Caco-2 (cell line): ENCODE results near the gene ELAVL3. TPM values are rescaled to one million over a fixed set of nuclear protein-coding genes. Genes with fewer than 3 reads are reported as not detected.

Experiments used
- BruUV-seq: library from RNA; stranded (reverse); fragments of 400-500 nt; replicated peaks from 2 replicates; lab custom pipeline; 2021; lab: Mats Ljungman, UMichigan
- CTCF ChIA-PET: fragments of 300-600 bp; sonication (Branson Sonifier 250); formaldehyde crosslinking; loops from one replicate; lab custom pipeline; 2022; ENCODE audit warnings: antibody characterized with exemption; lab: Charles Lee
- POLR2A ChIA-PET: fragments of 300-600 bp; sonication (Branson Sonifier 250); formaldehyde crosslinking; loops from one replicate; lab custom pipeline; 2022; ENCODE audit warnings: antibody characterized with exemption; lab: Charles Lee
- DNase-seq, 2 experiments: peaks; one replicate each; pipeline versions ENCODE4 v3.0.0 to v3.0.0-alpha.2; 2020 to 2022
- H3K27me3 ChIP-seq: replicated peaks from 2 replicates; pipeline ENCODE4 v1.6.0; 2011; ENCODE audit warnings: low read length; ENCODE audit not compliant: control insufficient read depth, insufficient read depth
- H3K36me3 ChIP-seq: 2 replicates; pipeline ENCODE4 v1.5.1; 2011; ENCODE audit warnings: low read length; ENCODE audit not compliant: control insufficient read depth, insufficient read depth
- H3K4me1 ChIP-seq: fragments of 250-450 bp; sonication (Bioruptor Pico); 2 replicates; pipeline ENCODE4 v1.5.1; 2020; ENCODE audit warnings: mild to moderate bottlenecking
- H3K4me3 ChIP-seq: 2 replicates; pipeline ENCODE4 v1.5.1; 2011; ENCODE audit warnings: low read depth, mild to moderate bottlenecking, control low read depth, low read length
- H3K9me3 ChIP-seq: fragments of 250-450 bp; sonication (Bioruptor Pico); 2 replicates; pipeline ENCODE4 v1.5.1; 2020; ENCODE audit warnings: mild to moderate bottlenecking, moderate library complexity
- H3K27ac Mint-ChIP-seq: one replicate; pipeline ENCODE4 v1.8.0; 2022; ENCODE audit warnings: mixed read lengths; ENCODE audit not compliant: unreplicated experiment
- H3K27me3 Mint-ChIP-seq: one replicate; pipeline ENCODE4 v1.8.0; 2022; ENCODE audit warnings: mixed read lengths; ENCODE audit not compliant: insufficient read depth, unreplicated experiment
- H3K36me3 Mint-ChIP-seq: one replicate; pipeline ENCODE4 v1.8.0; 2022; ENCODE audit warnings: mild to moderate bottlenecking, mixed read lengths; ENCODE audit not compliant: insufficient read depth, unreplicated experiment
- H3K4me1 Mint-ChIP-seq: one replicate; pipeline ENCODE4 v1.8.0; 2022; ENCODE audit warnings: low read depth, mixed read lengths; ENCODE audit not compliant: unreplicated experiment
- H3K4me3 Mint-ChIP-seq: one replicate; pipeline ENCODE4 v1.8.0; 2022; ENCODE audit warnings: mild to moderate bottlenecking, moderate library complexity, mixed read lengths; ENCODE audit not compliant: unreplicated experiment
- H3K9me3 Mint-ChIP-seq: one replicate; pipeline ENCODE4 v1.8.0; 2022; ENCODE audit warnings: mixed read lengths; ENCODE audit not compliant: unreplicated experiment
- CTCF ChIP-seq, 2 experiments: fragments of 200-600 bp in 1 of 2; IDR thresholded peaks; 1 replicate in 1 of 2; 2 replicates in 1 of 2; pipeline versions ENCODE4 v1.5.1 to v1.8.0; 2011 to 2022; ENCODE audit warnings: antibody characterized with exemption in 1 of 2, control low read depth in 1 of 2, inconsistent platforms in 1 of 2, low read depth in 1 of 2, low read length in 1 of 2, mild to moderate bottlenecking in 1 of 2, moderate library complexity in 1 of 2; ENCODE audit not compliant: insufficient read depth in 1 of 2, severe bottlenecking in 1 of 2, unreplicated experiment in 1 of 2
- intact Hi-C: fragments of 100-400 bp; cut with micrococcal nuclease; formaldehyde crosslinking; loops from one replicate; pipeline ENCODE4 v1.10.0; 2022; ENCODE audit not compliant: unreplicated experiment
- total RNA-seq: library from RNA; stranded (reverse); gene quantifications from 2 replicates; pipeline ENCODE4 v1.2.3, GENCODE V29; 2022

Gene ELAVL3
- total RNA-seq, 1 experiment from 2014 or later, result not detected

GRCh38 chr19:11426656-11427055, 54.2 kb downstream of the ELAVL3 start:
- H3K4me3 Mint-ChIP-seq, result no peak overlapping the region
- no peak overlapping the region for H3K27ac Mint-ChIP-seq
- Histone ChIP-seq H3K27me3 (no peaks in the 10 kb centered on the region), H3K9me3 (no peaks in the 10 kb centered on the region), H3K4me1 (no peaks in the 10 kb centered on the region), H3K4me3 (no peak overlapping the region), H3K36me3 (no peaks in the 10 kb centered on the region)
- no TSS peak for BruUV-seq
- no peak for DNase-seq
- no peak for TF ChIP-seq CTCF (IDR thresholded peaks at IDR 0.05; ENCODE audit: insufficient read depth in 1 of 2, low read depth in 1 of 2, low read length in 1 of 2, severe bottlenecking in 1 of 2, unreplicated experiment in 1 of 2)
- peaks cover 6% of the 10 kb centered on the region for H3K4me1 Mint-ChIP-seq
- ChIA-PET POLR2A (no interaction called here), CTCF (no interaction called here)
- intact Hi-C loops, result no loop called here
- H3K27me3 Mint-ChIP-seq, result no peaks in the 10 kb centered on the region
- no peaks in the 10 kb centered on the region for H3K9me3 Mint-ChIP-seq
- H3K36me3 Mint-ChIP-seq, result no peaks in the 10 kb centered on the region

- POLR2A ChIA-PET, result no interaction called here
- no peaks in the 10 kb centered on the region for H3K36me3 ChIP-seq
- TF ChIP-seq CTCF (IDR thresholded peaks at IDR 0.05; ENCODE audit: insufficient read depth in 1 of 2, low read depth in 1 of 2, low read length in 1 of 2, severe bottlenecking in 1 of 2, unreplicated experiment in 1 of 2), result no peak
- no peaks in the 10 kb centered on the region for H3K9me3 ChIP-seq
- H3K27me3 ChIP-seq, result no peaks in the 10 kb centered on the region
- Mint-ChIP-seq H3K36me3 (no peaks in the 10 kb centered on the region), H3K4me3 (no peak overlapping the region), H3K27me3 (no peaks in the 10 kb centered on the region), H3K4me1 (peaks cover 6% of the 10 kb centered on the region), H3K27ac (no peak overlapping the region), H3K9me3 (no peaks in the 10 kb centered on the region)
- no TSS peak for BruUV-seq
- CTCF ChIA-PET, result interaction anchor here (0.6 kb wide), 1 partner anchor 45 kb away, joined by 3 read pairs; no protein-coding TSS in a partner anchor
- intact Hi-C loops, result no loop called here
- no peak for DNase-seq
- no peak overlapping the region for H3K4me3 ChIP-seq
- H3K4me1 ChIP-seq, result no peaks in the 10 kb centered on the region
Measured at GRCh38 chr19:11425719-11426457, 55.0 kb downstream of the ELAVL3 start.

- H3K27ac Mint-ChIP-seq, result no peak overlapping the region
- intact Hi-C loops, result no loop called here
- no peaks in the 10 kb centered on the region for H3K9me3 Mint-ChIP-seq
- ChIA-PET POLR2A (interaction anchor here (0.7 kb wide), 1 partner anchor 432 kb away, joined by 13 read pairs; no protein-coding TSS in a partner anchor), CTCF (interaction anchor here (0.6 to 0.9 kb wide), 2 partner anchors 43 to 489 kb away, joined by 3 to 4 read pairs; no protein-coding TSS in a partner anchor)
- Histone ChIP-seq H3K36me3 (no peaks in the 10 kb centered on the region), H3K27me3 (no peaks in the 10 kb centered on the region), H3K4me3 (no peak overlapping the region), H3K4me1 (no peaks in the 10 kb centered on the region), H3K9me3 (no peaks in the 10 kb centered on the region)
- BruUV-seq, result no TSS peak
- DNase-seq, result no peak
- H3K27me3 Mint-ChIP-seq, result no peaks in the 10 kb centered on the region
- H3K4me3 Mint-ChIP-seq, result no peak overlapping the region
- TF ChIP-seq CTCF (IDR thresholded peaks at IDR 0.05; ENCODE audit: insufficient read depth in 1 of 2, low read depth in 1 of 2, low read length in 1 of 2, severe bottlenecking in 1 of 2, unreplicated experiment in 1 of 2), result no peak
- H3K36me3 Mint-ChIP-seq, result no peaks in the 10 kb centered on the region
- H3K4me1 Mint-ChIP-seq, result peaks cover 6% of the 10 kb centered on the region
Measured at GRCh38 chr19:11423791-11424181, 57.1 kb downstream of the ELAVL3 start.
